Dermis microvascular lymphatic vessel endothelial cell (primary cell): ENCODE data around the gene NKIRAS2. TPM values are rescaled to one million over a fixed set of nuclear protein-coding genes. Genes with fewer than 3 reads are reported as not detected.
A peak's percentile ranks its signal among the peaks of the same experiment; 100 is the strongest.

ENCODE experiments used
- DNase-seq, 2 donors: peaks; one replicate each; pipeline versions ENCODE4 v3.0.0 to v3.0.0-alpha.2; 2010; ENCODE audit warnings: low read depth in 2 of 2
- total RNA-seq: library from RNA; depleted of rRNA; stranded (reverse); fragments of >200 nt; gene quantifications from 2 replicates; pipeline ENCODE4 v1.2.1, GENCODE V29; 2014

The NKIRAS2 gene
- total RNA-seq, 1 donor from 2014 or later = 32.2 TPM

GRCh38 chr17:42055027-42055426 lies 35.1 kb downstream of the NKIRAS2 start:
- no peak for DNase-seq

- DNase-seq = no peak
Measured at GRCh38 chr17:42055496-42055895, 35.6 kb downstream of the NKIRAS2 start.

GRCh38 chr17:42056635-42057034 lies 36.7 kb downstream of the NKIRAS2 start:
- no peak for DNase-seq

GRCh38 chr17:42058063-42058462 lies 38.2 kb downstream of the NKIRAS2 start:
- no peak for DNase-seq

GRCh38 chr17:42059815-42060214 lies 39.9 kb downstream of the NKIRAS2 start:
- DNase-seq = no peak

GRCh38 chr17:42060231-42060630 lies 40.3 kb downstream of the NKIRAS2 start:
- no peak for DNase-seq

GRCh38 chr17:42061646-42062487 lies 42.0 kb downstream of the NKIRAS2 start:
- no peak for DNase-seq

GRCh38 chr17:42062681-42063080 lies 42.8 kb downstream of the NKIRAS2 start:
- DNase-seq = no peak

GRCh38 chr17:42065201-42065600 lies 45.3 kb downstream of the NKIRAS2 start:
- no peak for DNase-seq

GRCh38 chr17:42067371-42068091 lies 47.6 kb downstream of the NKIRAS2 start:
- peak; percentile 14 to 48 for DNase-seq

- no peak for DNase-seq
Measured at GRCh38 chr17:42068979-42069378, 49.1 kb downstream of the NKIRAS2 start.

- DNase-seq = no peak
Measured at GRCh38 chr17:42071810-42072209, 51.9 kb downstream of the NKIRAS2 start.

GRCh38 chr17:42072323-42073187 lies 52.7 kb downstream of the NKIRAS2 start:
- peak in 1 of 2 donors; percentile 6 for DNase-seq

Other genes starting within 250 kb of the NKIRAS2 start
- gene JUP, start 233.4 kb upstream of the NKIRAS2 start, total RNA-seq = 207 and 483 TPM in 2 replicates
- gene P3H4, start 208.1 kb upstream of the NKIRAS2 start, total RNA-seq = 36.5 and 67.6 TPM in 2 replicates
- gene FKBP10, start 207.1 kb upstream of the NKIRAS2 start, total RNA-seq = 105 and 159 TPM in 2 replicates
- 57.8 and 63.1 TPM in 2 replicates for gene NT5C3B, start 183.9 kb upstream of the NKIRAS2 start, total RNA-seq
- gene KLHL10, start 182.3 kb upstream of the NKIRAS2 start, total RNA-seq = under 0.01 and 0.13 TPM in 2 replicates
- gene KLHL11, start 154.7 kb upstream of the NKIRAS2 start, total RNA-seq = 24.0 and 30.0 TPM in 2 replicates
- gene ACLY, start 101.1 kb upstream of the NKIRAS2 start, total RNA-seq = 205 and 232 TPM in 2 replicates
- gene ODAD4, start 89.5 kb upstream of the NKIRAS2 start, total RNA-seq = 0.13 and 0.25 TPM in 2 replicates
- gene CNP, start 53.3 kb upstream of the NKIRAS2 start, total RNA-seq = 46.1 and 63.1 TPM in 2 replicates
- 56.9 and 59.8 TPM in 2 replicates for gene DNAJC7, start 2.7 kb upstream of the NKIRAS2 start, total RNA-seq
- 0.13 and 0.25 TPM in 2 replicates for gene C17orf113, start 30.5 kb downstream of the NKIRAS2 start, total RNA-seq
- gene ZNF385C, start 78.4 kb downstream of the NKIRAS2 start, total RNA-seq = under 0.01 TPM in 1 of 2 replicates, not detected in the other
- gene DHX58, start 92.6 kb downstream of the NKIRAS2 start, total RNA-seq = 3.5 TPM in 2 replicates
- 4.5 and 10.0 TPM in 2 replicates for gene KAT2A, start 101.3 kb downstream of the NKIRAS2 start, total RNA-seq
- under 0.01 TPM in 1 of 2 replicates, not detected in the other for gene HSPB9, start 102.7 kb downstream of the NKIRAS2 start, total RNA-seq
- 69.6 and 135 TPM in 2 replicates for gene RAB5C, start 134.9 kb downstream of the NKIRAS2 start, total RNA-seq
- under 0.01 and 0.13 TPM in 2 replicates for gene KCNH4, start 161.1 kb downstream of the NKIRAS2 start, total RNA-seq
- not detected in 2 replicates for gene HCRT, start 165.4 kb downstream of the NKIRAS2 start, total RNA-seq
- 12.1 and 27.6 TPM in 2 replicates for gene GHDC, start 174.4 kb downstream of the NKIRAS2 start, total RNA-seq